ENCODE data around the gene IGF2BP3.

Gene IGF2BP3

GRCh38 chr7:23472956-23473843 lies 2.9 kb upstream of the IGF2BP3 start:
- Histone ChIP-seq H3K4me1 (peaks cover 32% of the 10 kb centered on the region), H3K4me2 (peak overlapping the region; percentile 84), H3K9me3 (no peaks in the 10 kb centered on the region; the same call in 1 of the 2 replicates), H3K9ac (no peak overlapping the region), H3K36me3 (no peaks in the 10 kb centered on the region), H3K27ac (no peak overlapping the region), H3K4me3 (peak overlapping the region; percentile 51), H4K20me1 (peaks cover 88% of the 10 kb centered on the region), H3K27me3 (peaks cover 96% of the 10 kb centered on the region)
- no peak for TF ChIP-seq Cebpa-rat (IDR thresholded peaks at IDR 0.05)

GRCh38 chr7:23472556-23472955 lies 2.3 kb upstream of the IGF2BP3 start:
- Histone ChIP-seq H3K27me3 (peaks cover 96% of the 10 kb centered on the region), H3K4me1 (peaks cover 32% of the 10 kb centered on the region), H3K4me2 (no peak overlapping the region), H3K27ac (no peak overlapping the region), H3K4me3 (no peak overlapping the region), H3K36me3 (no peaks in the 10 kb centered on the region), H3K9me3 (no peaks in the 10 kb centered on the region; the same call in 1 of the 2 replicates), H4K20me1 (peaks cover 94% of the 10 kb centered on the region), H3K9ac (no peak overlapping the region)
- no peak for TF ChIP-seq Cebpa-rat (IDR thresholded peaks at IDR 0.05)

- H3K4me1 ChIP-seq = peaks cover 32% of the 10 kb centered on the region
- no peak overlapping the region for H3K4me3 ChIP-seq
- H3K36me3 ChIP-seq = no peaks in the 10 kb centered on the region
- no peak overlapping the region for H3K9ac ChIP-seq
- no peaks in the 10 kb centered on the region; the same call in 1 of the 2 replicates for H3K9me3 ChIP-seq
- H3K27me3 ChIP-seq = peaks cover 96% of the 10 kb centered on the region
- H4K20me1 ChIP-seq = peaks cover 94% of the 10 kb centered on the region
- TF ChIP-seq Cebpa-rat (IDR thresholded peaks at IDR 0.05) = no peak
- no peak overlapping the region for H3K27ac ChIP-seq
- H3K4me2 ChIP-seq = no peak overlapping the region
These were observed 1.8 kb upstream of the IGF2BP3 start for GRCh38 chr7:23472046-23472445.

- no peak for TF ChIP-seq Cebpa-rat (IDR thresholded peaks at IDR 0.05)
These were observed 992 bp upstream of the IGF2BP3 start for GRCh38 chr7:23471106-23471859.

GRCh38 chr7:23469961-23470250 lies 385 bp downstream of the IGF2BP3 start:
- Histone ChIP-seq H3K36me3 (no peaks in the 10 kb centered on the region), H4K20me1 (peaks cover 94% of the 10 kb centered on the region), H3K4me2 (peak overlapping the region; percentile 74), H3K4me1 (peaks cover 32% of the 10 kb centered on the region), H3K27me3 (peaks cover 100% of the 10 kb centered on the region), H3K9me3 (no peaks in the 10 kb centered on the region; the same call in 1 of the 2 replicates), H3K27ac (no peak overlapping the region), H3K9ac (no peak overlapping the region), H3K4me3 (peak overlapping the region; percentile 55)
- no peak for TF ChIP-seq Cebpa-rat (IDR thresholded peaks at IDR 0.05)

More at GRCh38 chr7:23471106-23471859, 992 bp upstream of the IGF2BP3 start:
- Histone ChIP-seq H3K27ac (no peak overlapping the region), H3K27me3 (peaks cover 96% of the 10 kb centered on the region), H3K9me3 (no peaks in the 10 kb centered on the region; the same call in 1 of the 2 replicates), H3K4me2 (no peak overlapping the region; the same call in 1 of the 2 replicates), H3K4me1 (peaks cover 32% of the 10 kb centered on the region), H3K9ac (no peak overlapping the region), H3K36me3 (no peaks in the 10 kb centered on the region), H3K4me3 (no peak overlapping the region), H4K20me1 (peaks cover 94% of the 10 kb centered on the region)

- no peak for TF ChIP-seq Cebpa-rat (IDR thresholded peaks at IDR 0.05)
These were observed 936 bp downstream of the IGF2BP3 start for GRCh38 chr7:23469150-23469960.

GRCh38 chr7:23468526-23469149 lies 1.7 kb downstream of the IGF2BP3 start:
- Histone ChIP-seq H3K27ac (no peak overlapping the region), H3K4me3 (peak overlapping the region; percentile 55), H4K20me1 (peaks cover 82% of the 10 kb centered on the region), H3K27me3 (peaks cover 97% of the 10 kb centered on the region), H3K9ac (no peak overlapping the region), H3K4me2 (peak overlapping the region; percentile 74), H3K36me3 (no peaks in the 10 kb centered on the region), H3K4me1 (peaks cover 23% of the 10 kb centered on the region), H3K9me3 (no peaks in the 10 kb centered on the region)
- TF ChIP-seq Cebpa-rat (IDR thresholded peaks at IDR 0.05) = no peak

More at GRCh38 chr7:23469150-23469960, 936 bp downstream of the IGF2BP3 start:
- no peak overlapping the region for H3K9ac ChIP-seq
- peak overlapping the region; percentile 74 for H3K4me2 ChIP-seq
- peak overlapping the region; percentile 55 for H3K4me3 ChIP-seq
- no peak overlapping the region for H3K27ac ChIP-seq
- H3K27me3 ChIP-seq = peaks cover 98% of the 10 kb centered on the region
- H4K20me1 ChIP-seq = peaks cover 89% of the 10 kb centered on the region
- H3K4me1 ChIP-seq = peaks cover 27% of the 10 kb centered on the region
- no peaks in the 10 kb centered on the region; the same call in 1 of the 2 replicates for H3K9me3 ChIP-seq
- H3K36me3 ChIP-seq = no peaks in the 10 kb centered on the region

- TF ChIP-seq Cebpa-rat (IDR thresholded peaks at IDR 0.05) = no peak
- H3K4me2 ChIP-seq = peak overlapping the region; percentile 74
- H3K4me3 ChIP-seq = peak overlapping the region; percentile 9; the same call in 1 of the 2 replicates
- no peaks in the 10 kb centered on the region for H3K36me3 ChIP-seq
- peaks cover 30% of the 10 kb centered on the region for H3K4me1 ChIP-seq
- no peak overlapping the region for H3K9ac ChIP-seq
- H3K9me3 ChIP-seq = no peaks in the 10 kb centered on the region
- peaks cover 75% of the 10 kb centered on the region for H4K20me1 ChIP-seq
- no peak overlapping the region for H3K27ac ChIP-seq
- H3K27me3 ChIP-seq = peaks cover 90% of the 10 kb centered on the region
These were observed 2.3 kb downstream of the IGF2BP3 start for GRCh38 chr7:23467806-23468525.
